Endothelial cell of umbilical vein (primary cell): Measurements from ENCODE around the gene DNMT1. TPM values are rescaled to one million over a fixed set of nuclear protein-coding genes. Genes with fewer than 3 reads are reported as not detected.

Experiments
- BruUV-seq: library from RNA; stranded (reverse); fragments of 400-500 nt; replicated peaks from 2 replicates; lab custom pipeline; 2021; lab: Mats Ljungman, UMichigan
- CTCF ChIA-PET: fragments of 300-600, 350-600 bp; sonication (Branson Sonifier 250); formaldehyde crosslinking; loops from one replicate; lab custom pipeline; 2021; ENCODE audit warnings: antibody characterized with exemption, inconsistent platforms; lab: Charles Lee
- POLR2A ChIA-PET: fragments of 300-600, 350-600 bp; sonication (Branson Sonifier 250); formaldehyde crosslinking; loops from one replicate; lab custom pipeline; 2021; ENCODE audit warnings: antibody characterized with exemption, inconsistent platforms; lab: Charles Lee
- DNase-seq: peaks from one replicate; pipeline ENCODE4 v3.0.0-alpha.2; 2011; ENCODE audit warnings: low read depth, low spot score
- FAIRE-seq: peaks from 2 replicates; lab custom pipeline; 2011; peaks lifted over from hg19 to GRCh38; lab: Jason Lieb, UNC
- H2AFZ ChIP-seq: 2 replicates; pipeline ENCODE4 v1.6.0; 2012; ENCODE audit warnings: low read depth, low read length, control low read depth, inconsistent platforms
- H3K27ac ChIP-seq: 2 replicates; pipeline ENCODE4 v1.5.1; 2011; ENCODE audit warnings: low read depth, mild to moderate bottlenecking, control low read depth, low read length, moderate library complexity; ENCODE audit not compliant: insufficient read depth
- H3K27me3 ChIP-seq, 2 experiments: 2 replicates each; pipeline versions ENCODE4 v1.6.0 to v1.6.1; 2011; ENCODE audit warnings: low read length in 2 of 2, mixed read lengths in 1 of 2; ENCODE audit not compliant: control insufficient read depth in 2 of 2, insufficient read depth in 2 of 2
- H3K36me3 ChIP-seq, 2 experiments: 2 replicates in 1 of 2; 3 replicates in 1 of 2; pipeline ENCODE4 v1.5.1; 2011; ENCODE audit warnings: low read length in 2 of 2, mild to moderate bottlenecking in 1 of 2, moderate library complexity in 1 of 2; ENCODE audit not compliant: control insufficient read depth in 2 of 2, insufficient read depth in 2 of 2; ENCODE audit errors: extremely low read depth in 1 of 2
- H3K4me1 ChIP-seq: 3 replicates; pipeline ENCODE4 v1.5.1; 2011; ENCODE audit warnings: mild to moderate bottlenecking, low read length; ENCODE audit not compliant: control insufficient read depth, insufficient read depth; ENCODE audit errors: extremely low read depth
- H3K4me2 ChIP-seq: 2 replicates; pipeline ENCODE4 v1.6.1; 2011; ENCODE audit warnings: low read length, control low read depth, mixed read lengths; ENCODE audit not compliant: insufficient read depth
- H3K4me3 ChIP-seq, 3 experiments: fragments of 200-600 bp in 1 of 3; sonication (generic), shearing (Covaris generic) in 1 of 3; replicated peaks in 1 of 3; 2 replicates each; pipeline ENCODE4 v1.5.1; 2011 to 2016; ENCODE audit warnings: control low read depth in 3 of 3, low read length in 3 of 3, mild to moderate bottlenecking in 2 of 3, inconsistent platforms in 1 of 3, low read depth in 1 of 3, moderate library complexity in 1 of 3; ENCODE audit not compliant: insufficient read depth in 1 of 3
- H3K79me2 ChIP-seq: 2 replicates; pipeline ENCODE4 v1.6.0; 2012; ENCODE audit warnings: low read length, inconsistent platforms; ENCODE audit not compliant: control insufficient read depth, insufficient read depth
- H3K9ac ChIP-seq: replicated peaks from 2 replicates; pipeline ENCODE3; 2011; ENCODE audit warnings: low read length, control low read depth; ENCODE audit not compliant: insufficient read depth; ENCODE audit errors: extremely low read depth
- H3K9me1 ChIP-seq: replicated peaks from 3 replicates; pipeline ENCODE4 v1.6.0; 2011; ENCODE audit warnings: mild to moderate bottlenecking, low read length; ENCODE audit not compliant: control insufficient read depth, insufficient read depth; ENCODE audit errors: extremely low read depth
- H3K9me3 ChIP-seq: replicated peaks from 2 replicates; pipeline ENCODE4 v1.5.1; 2012; ENCODE audit warnings: low read length, inconsistent platforms; ENCODE audit not compliant: control insufficient read depth, insufficient read depth
- H4K20me1 ChIP-seq: replicated peaks from 2 replicates; pipeline ENCODE3; 2011; ENCODE audit warnings: mild to moderate bottlenecking, low read length; ENCODE audit not compliant: control insufficient read depth, insufficient read depth; ENCODE audit errors: extremely low read depth
- CTCF ChIP-seq, 2 donors: IDR thresholded peaks; 1 replicate in 1 of 2; 2 replicates in 1 of 2; pipeline ENCODE4 v1.5.1; 2011; ENCODE audit warnings: low read length in 2 of 2, mild to moderate bottlenecking in 2 of 2, moderate library complexity in 2 of 2, control low read depth in 1 of 2, inconsistent platforms in 1 of 2, low read depth in 1 of 2; ENCODE audit not compliant: insufficient read depth in 1 of 2; ENCODE audit errors: extremely low read depth in 1 of 2
- EZH2 ChIP-seq: IDR thresholded peaks from 2 replicates; pipeline ENCODE4 v1.6.1; 2012; ENCODE audit warnings: borderline replicate concordance, low read depth, mild to moderate bottlenecking, moderate library complexity, low read length, inconsistent platforms; ENCODE audit not compliant: severe bottlenecking
- FOS ChIP-seq: IDR thresholded peaks from 2 replicates; pipeline ENCODE4 v1.6.1; 2011; ENCODE audit warnings: mild to moderate bottlenecking, low read length, moderate library complexity, borderline replicate concordance; ENCODE audit not compliant: insufficient read depth
- GATA2 ChIP-seq: IDR thresholded peaks from 2 replicates; pipeline ENCODE4 v1.7.0; 2011; ENCODE audit warnings: low read depth, mild to moderate bottlenecking, moderate library complexity, mixed read lengths, low read length; ENCODE audit not compliant: insufficient read length, insufficient read depth
- JUN ChIP-seq: IDR thresholded peaks from 2 replicates; pipeline ENCODE4 v1.6.1; 2011; ENCODE audit warnings: borderline replicate concordance, low read depth; ENCODE audit not compliant: insufficient read length, insufficient read depth
- MAX ChIP-seq: IDR thresholded peaks from 2 replicates; pipeline ENCODE4 v1.6.1; 2011; ENCODE audit not compliant: insufficient read depth, insufficient read length
- MYC ChIP-seq: IDR thresholded peaks from one replicate; pipeline ENCODE4 v1.6.1; 2011; ENCODE audit warnings: mild to moderate bottlenecking, low read depth, low read length
- POLR2A ChIP-seq: IDR thresholded peaks from 2 replicates; pipeline ENCODE4 v1.6.1; 2012; ENCODE audit warnings: low read depth, mild to moderate bottlenecking, control low read depth, low read length
- POLR2AphosphoS5 ChIP-seq: IDR thresholded peaks from 2 replicates; pipeline ENCODE4 v1.6.1; 2012; ENCODE audit warnings: low read depth, mild to moderate bottlenecking, control low read depth, low read length, moderate library complexity; ENCODE audit not compliant: insufficient read depth
- dilution Hi-C: fragments of 300-500 bp; cut with MboI; formaldehyde crosslinking; loops from one replicate; pipeline ENCODE4 v1.15.0; 2019; ENCODE audit warnings: low sequenced_read_pairs; ENCODE audit not compliant: extremely low pct_ligation_motif_present
- intact Hi-C: fragments of 100-400 bp; cut with micrococcal nuclease; formaldehyde crosslinking; loops from one replicate; pipeline ENCODE4 v1.10.0; 2022
- polyA plus RNA-seq, 4 experiments: library from polyadenylated mRNA; depleted of rRNA in 3 of 4; stranded (reverse) in 3 of 4; unstranded in 1 of 4; fragments of >200 nt; gene quantifications; 2 replicates each; pipeline versions ENCODE4 v1.2.1 to v1.2.3, GENCODE V29; 2011 to 2012; ENCODE audit warnings: missing spikeins in 1 of 4
- total RNA-seq: library from RNA; stranded (reverse); gene quantifications from 2 replicates; pipeline ENCODE4 v1.2.3, GENCODE V29; 2021

Gene DNMT1
- total and polyA plus RNA-seq, 2 donors (not counting 3 experiments of a cell fraction or from before 2014, with no cell fraction given), result 53.4 to 165 TPM

GRCh38 chr19:10228920-10229319 lies 34.2 kb upstream of the DNMT1 start:
- H3K4me2 ChIP-seq, result no peak overlapping the region
- H3K4me3 ChIP-seq, result no peak overlapping the region
- TF ChIP-seq POLR2A (no peak), CTCF (IDR thresholded peaks at IDR 0.05; ENCODE audit: extremely low read depth in 1 of 2, insufficient read depth in 1 of 2, low read depth in 1 of 2, low read length in 2 of 2) (peak; percentile 43 to 51), EZH2 (no peak), MAX (no peak)
- DNase-seq, result peak; percentile 18
- no TSS peak for BruUV-seq
- H3K9me3 ChIP-seq, result no peaks in the 10 kb centered on the region
- dilution Hi-C loops, result no loop called here
- H2AFZ ChIP-seq, result no peak overlapping the region
- no peak overlapping the region for H3K27ac ChIP-seq
- H3K4me1 ChIP-seq, result peaks cover 6% of the 10 kb centered on the region
- H3K9me1 ChIP-seq, result no peaks in the 10 kb centered on the region
- no peaks in the 10 kb centered on the region for H3K27me3 ChIP-seq
- no peak overlapping the region for H3K9ac ChIP-seq
- no peaks in the 10 kb centered on the region for H3K36me3 ChIP-seq
- ChIA-PET POLR2A (no interaction called here), CTCF (interaction anchor here (0.6 to 7.0 kb wide), 18 partner anchors 9 to 1114 kb away, joined by 3 to 48 read pairs (median 6); partner anchors contain the start of gene DNMT1)
- H3K79me2 ChIP-seq, result no peaks in the 10 kb centered on the region
- no peaks in the 10 kb centered on the region for H4K20me1 ChIP-seq
- intact Hi-C loops, result loop anchor here (1.0 kb wide), 1 partner anchor 21 kb away; no protein-coding TSS in a partner anchor
- peak; percentile 47 for FAIRE-seq

DNA sequence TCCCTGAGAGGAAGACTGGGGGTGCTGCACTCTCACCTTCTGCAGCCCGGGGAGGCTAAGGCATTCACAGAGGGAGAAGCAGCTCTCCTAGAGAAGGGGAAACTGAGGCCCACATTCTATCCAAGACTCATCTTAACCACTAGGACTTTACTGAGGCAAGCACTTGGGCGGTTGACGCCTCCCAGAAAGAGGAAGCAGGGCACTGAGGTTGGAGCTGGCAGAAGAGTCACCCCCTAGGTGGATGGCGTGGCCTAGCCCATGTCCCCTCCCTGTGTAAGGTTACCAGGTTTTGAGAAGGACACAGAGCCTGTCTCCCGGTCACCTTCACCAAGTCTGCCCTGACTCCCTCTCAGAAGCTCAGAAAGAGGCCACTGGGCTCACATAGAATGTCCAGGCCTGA lies 33.6 kb upstream of the DNMT1 start:
- Histone ChIP-seq H2AFZ (no peak overlapping the region), H3K4me1 (peaks cover 6% of the 10 kb centered on the region), H3K4me2 (no peak overlapping the region), H3K27ac (no peak overlapping the region), H3K9ac (no peak overlapping the region), H3K36me3 (no peaks in the 10 kb centered on the region), H3K27me3 (no peaks in the 10 kb centered on the region), H3K79me2 (no peaks in the 10 kb centered on the region), H3K9me1 (no peaks in the 10 kb centered on the region), H4K20me1 (no peaks in the 10 kb centered on the region), H3K4me3 (no peak overlapping the region), H3K9me3 (no peaks in the 10 kb centered on the region)
- dilution Hi-C loops (no loop called here), intact Hi-C loops (no loop called here)
- FAIRE-seq (no peak), DNase-seq (no peak)
- TF ChIP-seq FOS (no peak), MYC (no peak), EZH2 (no peak), CTCF (IDR thresholded peaks at IDR 0.05; ENCODE audit: extremely low read depth in 1 of 2, insufficient read depth in 1 of 2, low read depth in 1 of 2, low read length in 2 of 2) (no peak), POLR2AphosphoS5 (no peak), GATA2 (no peak), MAX (no peak), POLR2A (no peak), JUN (no peak)
- POLR2A ChIA-PET, result no interaction called here
- CTCF ChIA-PET, result interaction anchor here (0.6 to 7.0 kb wide), 17 partner anchors 9 to 1114 kb away, joined by 3 to 48 read pairs (median 6); partner anchors contain the start of gene DNMT1
- no TSS peak for BruUV-seq
